Activated naive CD8-positive, alpha-beta T cell treated with anti-CD3 and anti-CD28 coated beads, Interleukin-2, amount 50 U/mL, for 16 hours (primary cell): ENCODE measurements around the gene VMO1.

Experiments
- DNase-seq: peaks from one replicate; pipeline ENCODE4 v3.0.0-alpha.2; 2020; ENCODE audit warnings: low read depth, low spot score

The VMO1 gene

DNA sequence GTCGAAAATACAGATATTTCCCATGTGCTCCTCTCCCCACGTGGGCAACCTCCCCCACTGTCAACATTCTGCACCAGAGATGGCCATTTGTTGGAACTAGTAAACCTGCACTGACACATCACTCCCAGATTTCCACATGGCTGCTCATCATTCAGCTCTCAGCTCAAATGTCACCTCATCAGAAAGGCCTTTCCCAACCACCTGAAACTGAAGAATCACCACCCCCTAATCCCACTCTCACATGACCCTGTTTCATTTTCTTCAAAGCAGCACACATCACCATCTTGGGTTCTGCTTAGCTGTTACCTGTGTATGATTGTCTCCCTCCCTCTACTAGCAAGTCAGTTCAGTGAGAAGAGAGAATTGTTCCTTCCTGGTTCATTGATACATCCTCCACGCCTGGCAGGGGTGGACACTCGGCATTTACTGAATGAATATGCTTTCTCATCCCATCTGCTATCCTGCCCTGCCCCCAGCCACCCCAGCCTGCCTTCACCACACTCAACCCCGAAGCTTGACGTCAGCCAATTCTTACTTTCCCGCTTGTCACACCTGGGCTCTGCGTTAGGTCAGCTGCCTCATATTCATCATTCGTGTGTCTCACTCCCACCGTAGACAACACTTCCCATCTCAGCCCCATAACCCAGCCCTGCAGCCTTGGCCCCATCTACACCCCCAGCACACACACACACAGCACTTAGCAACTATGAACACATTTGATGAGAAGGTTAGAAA, 14.5 kb upstream of the VMO1 start:
- DNase-seq = no peak

DNA sequence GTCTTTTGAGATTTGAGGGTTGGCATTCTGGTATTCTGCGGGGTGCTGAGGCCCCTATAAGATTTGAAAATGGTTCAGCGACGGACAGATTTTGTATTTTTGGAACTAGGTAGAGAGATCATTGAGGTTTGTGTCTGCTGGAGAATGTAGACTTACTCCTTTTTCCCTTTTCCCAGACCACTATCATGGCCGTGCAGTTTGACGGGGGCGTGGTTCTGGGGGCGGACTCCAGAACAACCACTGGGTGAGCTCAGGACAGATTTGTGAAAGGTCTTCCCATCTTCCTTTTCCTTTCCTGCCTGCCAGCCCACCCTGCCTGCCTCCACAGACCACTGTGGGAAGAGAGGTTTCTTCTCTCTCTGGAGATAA, 10.4 kb upstream of the VMO1 start:
- no peak for DNase-seq

DNA sequence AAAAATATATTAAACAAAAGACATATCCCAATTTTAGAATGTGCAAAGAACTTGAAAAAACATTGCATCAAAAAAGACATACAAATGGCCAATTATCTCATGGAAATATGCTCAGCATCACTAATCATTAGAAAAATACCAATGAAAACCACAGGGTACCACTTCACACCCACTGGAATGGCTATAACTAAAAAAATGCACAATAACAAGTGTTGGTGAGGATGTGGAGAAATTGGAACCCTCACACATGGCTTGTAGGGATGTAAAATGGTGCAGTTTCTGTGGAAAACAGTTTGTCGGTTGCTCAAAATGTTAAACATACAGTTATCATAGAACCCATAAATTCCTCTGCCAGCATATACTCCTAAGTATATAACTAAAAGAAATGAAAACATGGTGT, 9.0 kb upstream of the VMO1 start:
- DNase-seq = no peak

DNA sequence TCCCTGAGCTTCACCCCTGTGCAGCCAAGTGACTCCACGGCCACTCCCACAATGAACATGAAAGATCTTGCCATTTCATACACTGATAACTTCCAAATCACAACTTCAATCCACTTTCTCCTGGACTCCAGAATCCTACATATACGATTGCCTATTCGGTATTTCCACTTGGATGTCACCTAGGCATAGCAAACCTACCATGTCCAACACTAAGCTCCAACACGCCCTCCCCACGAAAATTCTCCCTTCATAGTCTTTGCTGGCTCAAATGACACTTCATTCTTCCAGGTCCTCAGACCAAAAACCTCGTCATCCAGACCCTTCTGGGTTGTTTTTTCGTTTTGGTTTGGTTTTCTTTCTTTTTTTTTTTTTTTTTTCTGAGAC, 4.5 kb upstream of the VMO1 start:
- DNase-seq = no peak

DNA sequence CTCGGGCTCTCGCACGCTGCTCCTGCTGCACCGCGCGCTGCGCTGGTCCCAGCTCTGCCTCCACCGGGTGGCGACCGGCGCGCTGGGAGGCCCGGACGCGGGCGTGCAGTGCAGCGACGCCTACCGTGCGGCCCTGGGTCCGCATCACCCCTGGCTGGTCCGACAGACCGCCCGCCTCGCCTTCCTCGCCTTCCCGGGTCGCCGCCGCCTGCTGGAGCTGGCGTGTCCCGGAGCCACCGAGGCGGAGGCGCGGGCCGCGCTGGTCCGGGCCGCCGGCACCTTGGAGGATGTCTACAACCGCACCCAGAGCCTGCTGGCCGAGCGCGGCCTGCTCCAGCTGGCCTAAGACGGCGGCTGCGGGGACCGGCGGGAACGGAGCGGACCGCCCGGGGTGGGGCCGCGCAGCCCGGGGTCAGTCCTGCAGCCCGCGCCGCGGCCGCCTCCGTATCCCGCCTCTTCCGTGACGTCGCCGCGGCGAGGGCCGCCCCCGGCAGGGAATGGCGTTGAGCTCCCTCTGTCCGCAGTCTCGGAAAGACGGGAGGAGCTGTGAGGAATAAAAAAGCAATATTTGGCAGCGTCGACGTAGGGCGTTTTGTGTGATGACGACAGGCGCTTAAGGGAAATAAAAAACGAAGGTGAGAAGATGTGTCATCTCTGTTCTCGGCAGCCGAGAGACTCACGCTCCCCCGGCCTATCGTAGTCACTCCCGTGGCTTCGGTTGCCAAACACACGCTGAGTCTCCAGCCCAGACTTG, 4.0 kb upstream of the VMO1 start:
- DNase-seq = peak; percentile 55

DNA sequence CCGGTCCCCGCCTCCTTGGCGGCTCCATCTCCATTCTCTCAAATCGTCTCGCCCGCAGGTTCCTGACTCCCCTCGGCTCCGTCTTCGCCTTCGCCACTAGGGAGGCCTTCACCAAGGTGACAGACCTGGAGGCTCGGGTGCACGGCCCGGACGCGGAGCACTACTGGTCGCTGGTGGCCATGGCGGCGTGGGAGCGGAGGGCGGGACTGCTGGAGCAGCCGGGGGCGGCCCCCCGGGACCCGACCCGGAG, 3.5 kb upstream of the VMO1 start:
- no peak for DNase-seq

DNA sequence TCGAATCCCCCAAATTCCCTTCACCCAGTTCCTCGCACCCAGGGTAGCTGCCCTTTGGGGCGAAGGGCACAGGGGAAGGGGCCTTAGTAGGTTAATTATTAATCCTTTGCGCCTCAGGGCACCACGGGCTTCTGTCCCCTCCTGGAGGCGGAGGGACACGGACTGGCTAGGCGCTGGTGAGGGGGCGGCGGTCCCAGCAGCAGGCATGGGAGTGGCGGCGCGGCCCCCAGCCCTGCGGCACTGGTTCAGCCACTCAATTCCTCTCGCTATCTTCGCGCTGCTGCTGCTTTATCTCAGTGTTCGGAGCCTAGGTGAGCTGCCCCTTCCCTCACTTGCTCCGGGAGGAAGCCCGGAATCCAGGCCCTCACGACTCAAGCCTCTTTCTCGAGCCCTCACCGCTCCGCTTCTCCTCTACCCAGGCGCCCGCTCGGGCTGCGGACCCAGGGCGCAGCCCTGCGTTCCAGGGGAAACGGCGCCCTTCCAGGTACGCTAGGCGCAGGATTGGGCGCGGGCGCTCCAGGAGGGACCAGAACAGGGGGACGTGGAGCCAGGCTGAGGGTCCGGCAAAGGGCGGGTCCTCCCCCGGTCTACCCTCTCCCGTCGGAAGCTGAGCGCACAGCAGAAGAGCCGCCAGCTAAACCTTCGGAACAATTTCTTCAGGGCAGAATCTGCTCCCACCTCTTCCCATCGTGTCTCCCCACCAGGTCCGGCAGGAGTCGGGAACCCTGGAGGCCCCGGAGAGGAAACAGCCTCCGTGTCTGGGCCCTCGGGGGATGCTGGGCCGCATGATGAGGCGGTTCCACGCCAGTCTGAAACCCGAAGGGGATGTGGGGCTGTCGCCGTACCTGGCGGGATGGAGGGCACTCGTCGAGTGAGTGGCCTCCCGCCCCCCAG, 2.9 kb upstream of the VMO1 start, which contains the start of gene GLTPD2:
Gene GLTPD2 (plus strand): TSS at position 158 of the 894 bp plus-strand sequence. CDS start 48 bp downstream, at position 206.
- DNase-seq = no peak

DNA sequence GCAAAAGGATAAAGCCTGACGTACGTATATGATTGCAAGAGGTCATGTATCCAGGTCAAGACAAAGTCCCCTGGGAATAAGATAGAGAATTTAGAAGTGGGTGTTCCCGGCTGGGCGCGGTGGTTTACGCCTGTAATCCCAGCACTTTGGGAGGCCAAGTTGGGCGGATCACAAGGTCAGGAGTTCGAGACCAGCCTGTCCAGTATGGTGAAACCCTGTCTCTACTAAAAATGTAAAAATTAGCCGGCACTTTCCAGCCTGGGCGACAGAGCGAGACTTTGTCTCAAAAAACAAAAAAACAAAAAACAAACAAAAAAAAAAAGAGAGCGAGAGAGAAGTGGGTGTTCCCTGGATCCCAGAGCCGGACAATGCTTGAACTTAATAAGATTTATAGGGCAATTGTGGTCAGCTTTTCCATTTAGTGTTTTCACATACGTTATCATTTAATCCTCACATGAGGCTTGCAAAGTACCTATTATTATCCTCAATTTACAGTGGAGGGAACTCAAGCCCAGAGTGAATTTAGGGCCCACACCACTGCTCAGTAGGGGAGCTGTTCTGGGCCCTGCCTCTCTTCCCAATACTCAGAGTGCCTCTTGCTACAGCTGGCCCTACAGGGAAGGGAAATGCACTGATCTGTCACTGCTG, 2.1 kb upstream of the VMO1 start:
- DNase-seq = no peak

DNA sequence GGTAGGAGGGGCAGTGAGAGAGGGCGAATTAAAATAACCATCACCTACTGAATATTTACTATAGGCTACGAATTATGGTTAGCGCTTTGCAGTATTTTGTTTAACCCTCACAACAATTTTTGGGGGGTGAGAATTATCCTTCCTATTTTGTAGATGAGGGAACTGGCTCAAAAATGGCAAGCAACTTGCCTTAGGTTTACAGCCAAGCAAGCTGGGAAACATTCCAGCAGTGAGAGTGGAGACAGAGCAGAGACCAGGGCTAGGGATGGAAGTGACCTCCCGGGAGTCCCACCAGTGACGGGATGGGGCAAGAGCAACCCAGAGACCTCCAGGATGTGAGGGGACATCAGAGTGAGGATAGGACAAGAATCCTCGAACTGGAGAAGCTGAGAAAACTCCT, 352 bp upstream of the VMO1 start:
- no peak for DNase-seq

DNA sequence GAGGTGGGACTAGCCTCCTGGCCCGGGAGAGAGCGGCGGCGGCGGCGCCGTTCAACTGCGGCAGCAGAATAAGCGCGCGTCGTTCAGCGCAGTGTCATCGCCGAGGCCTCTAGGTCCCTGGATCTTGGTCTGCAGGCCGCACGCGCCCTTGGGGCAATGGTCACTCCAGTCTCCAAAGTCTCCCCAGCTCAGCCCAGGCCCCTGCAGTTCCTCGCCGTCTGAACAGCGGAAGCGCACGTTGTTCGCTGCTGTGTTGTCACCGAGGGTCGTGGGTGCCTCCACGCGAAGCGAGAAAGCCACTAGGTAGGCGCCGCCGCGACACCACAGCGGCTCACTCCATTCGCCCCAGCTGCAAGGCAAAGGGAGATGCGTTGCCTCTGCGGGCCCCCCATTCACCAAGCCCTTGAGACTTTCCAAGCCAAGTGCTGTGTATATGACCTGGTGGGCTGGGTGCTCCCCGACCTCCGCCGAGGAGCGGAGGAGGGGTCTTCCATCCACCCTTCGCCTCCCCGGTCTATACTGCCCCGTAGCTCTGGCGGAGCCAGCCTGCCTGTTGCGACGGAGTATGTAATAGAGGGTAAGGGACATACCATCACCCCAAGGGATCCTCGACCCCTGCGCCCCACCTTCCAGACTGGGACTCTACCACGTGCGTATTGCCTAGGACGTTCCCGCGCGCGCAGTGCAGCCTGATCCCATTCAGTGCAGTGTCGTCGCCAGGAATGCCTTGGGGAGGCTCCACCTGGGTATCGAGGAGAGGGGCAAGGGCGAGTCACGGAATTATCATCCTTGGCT, 656 bp downstream of the VMO1 start:
- DNase-seq = no peak

DNA sequence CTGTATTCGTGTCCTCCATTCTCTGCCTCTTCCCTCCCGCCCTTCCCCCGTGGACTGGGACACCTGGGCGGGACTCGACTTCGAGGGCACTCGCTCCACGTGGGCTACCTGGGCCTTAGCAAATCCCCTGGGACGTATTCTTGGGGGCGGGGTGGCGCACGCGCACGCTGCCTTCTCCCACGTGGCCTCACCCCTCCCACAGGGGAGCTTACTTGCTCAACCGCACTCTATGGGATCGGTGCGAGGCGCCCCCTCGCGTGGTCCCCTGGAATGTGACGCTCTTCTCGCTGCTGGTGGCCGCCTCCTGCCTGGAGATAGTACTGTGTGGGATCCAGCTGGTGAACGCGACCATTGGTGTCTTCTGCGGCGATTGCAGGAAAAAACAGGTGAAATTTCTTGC, 3.5 kb downstream of the VMO1 start:
- no peak for DNase-seq

DNA sequence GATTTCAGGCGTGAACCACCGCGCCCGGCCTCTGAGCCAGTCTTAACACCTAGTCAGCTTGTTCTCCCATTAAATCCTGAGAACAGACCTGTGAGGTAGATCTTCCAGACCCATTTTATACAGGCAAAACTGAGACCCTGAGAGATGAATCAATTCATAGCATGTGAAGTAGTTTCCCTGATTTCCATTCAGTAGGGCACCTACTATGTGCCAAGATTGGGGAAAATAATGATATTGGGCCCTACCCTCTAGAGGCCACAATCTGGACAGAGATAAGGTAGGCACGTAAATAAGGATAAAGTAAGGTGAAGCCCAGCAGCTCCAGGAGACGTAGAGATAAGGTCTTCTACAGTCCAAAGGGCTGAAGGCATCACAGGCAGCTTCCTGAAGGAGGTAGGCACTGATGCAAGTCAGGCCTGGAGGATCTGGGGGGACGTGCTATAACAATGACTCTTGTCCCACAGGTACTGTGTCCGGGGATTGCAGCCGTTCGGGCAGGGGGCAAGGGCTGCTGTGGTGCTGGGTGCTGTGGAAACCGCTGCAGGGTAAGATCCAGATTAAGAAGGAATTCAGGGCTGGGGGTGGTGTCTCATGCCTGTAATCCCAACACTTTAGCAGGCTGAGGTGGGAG, 5.7 kb downstream of the VMO1 start:
- DNase-seq = no peak

DNA sequence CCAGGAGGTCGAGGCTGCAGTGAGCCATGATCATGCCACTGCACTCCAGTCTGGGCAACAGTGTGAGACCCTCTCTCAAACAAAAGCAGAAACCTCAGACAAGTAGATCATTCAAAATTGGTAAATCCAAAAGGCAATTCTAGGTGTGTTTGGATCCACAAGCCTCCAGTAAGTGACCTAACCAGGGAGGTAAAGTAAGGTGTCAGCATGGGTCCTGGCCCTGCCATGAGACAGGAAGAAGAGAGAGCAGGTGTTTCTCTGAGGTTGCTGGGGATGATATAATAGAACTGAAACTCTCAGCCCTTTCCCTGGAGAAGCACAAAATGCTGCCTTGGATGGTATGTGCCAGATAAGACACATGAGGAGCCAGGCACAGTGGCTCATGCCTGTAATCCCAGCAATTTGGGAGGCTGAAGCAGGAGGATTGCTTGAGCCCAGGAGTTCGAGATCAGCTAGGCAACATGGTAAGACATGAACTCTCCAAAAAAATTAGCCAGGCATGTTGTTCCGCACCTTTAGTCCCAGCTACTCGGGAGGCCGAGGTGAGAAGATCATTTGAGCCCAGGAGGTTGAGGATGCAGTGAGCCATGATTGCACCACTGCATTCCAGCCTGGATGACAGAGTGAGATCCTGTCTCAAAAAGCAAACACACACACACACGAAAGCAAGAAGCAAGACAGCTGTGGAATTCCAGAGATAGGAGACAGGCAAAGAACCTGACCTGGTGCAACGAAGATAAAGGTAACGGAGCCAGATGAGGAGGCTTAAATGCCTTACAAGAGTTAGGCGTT, 8.0 kb downstream of the VMO1 start:
- no peak for DNase-seq

DNA sequence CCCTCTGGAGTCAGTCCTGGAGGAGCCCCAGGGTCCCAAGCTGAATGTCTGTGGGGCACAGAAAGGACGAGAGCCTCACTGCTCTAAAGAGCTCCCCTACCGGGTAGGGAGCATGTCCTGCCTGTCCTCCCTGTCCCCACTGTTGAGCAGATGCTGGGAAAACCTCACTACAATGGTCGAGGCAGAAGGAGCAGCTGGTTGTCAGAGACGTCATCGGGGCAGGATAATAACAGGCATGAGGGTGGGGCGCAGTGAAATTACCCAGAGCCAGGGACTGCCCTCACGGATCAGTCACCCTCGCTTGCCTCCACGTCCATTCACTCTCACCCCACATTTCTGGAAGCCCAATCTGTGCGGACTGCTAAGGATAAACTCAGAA, 13.9 kb downstream of the VMO1 start:
- DNase-seq = no peak

DNA sequence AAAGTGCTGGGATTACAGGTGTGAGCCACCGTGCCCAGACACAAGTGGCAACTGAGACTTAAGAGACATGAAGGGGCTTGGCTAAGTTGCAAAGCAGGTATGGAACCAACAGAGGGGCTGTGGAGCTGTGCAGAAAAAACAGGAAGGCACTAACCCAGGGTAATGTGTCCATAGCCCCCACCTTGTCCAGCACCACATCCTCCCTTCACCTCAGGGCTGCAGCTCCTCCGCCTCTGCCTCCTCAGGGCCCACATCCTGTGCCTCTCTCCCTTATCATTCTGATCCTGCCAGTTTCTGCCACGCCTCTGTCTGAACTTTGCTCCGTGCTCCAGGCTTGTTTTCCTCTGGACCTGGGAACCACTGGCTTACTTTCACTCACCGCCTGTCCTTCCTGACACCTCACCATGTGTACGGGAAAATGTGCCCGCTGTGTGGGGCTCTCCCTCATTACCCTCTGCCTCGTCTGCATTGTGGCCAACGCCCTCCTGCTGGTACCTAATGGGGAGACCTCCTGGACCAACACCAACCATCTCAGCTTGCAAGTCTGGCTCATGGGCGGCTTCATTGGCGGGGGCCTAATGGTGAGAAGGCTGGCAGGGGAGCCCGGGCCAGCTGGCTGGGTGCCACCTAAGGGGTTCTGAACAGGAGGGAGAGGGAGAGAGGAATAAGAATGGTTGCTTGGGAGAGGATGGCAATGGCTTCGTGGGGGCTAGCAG, 14.5 kb downstream of the VMO1 start, which contains the start of gene TM4SF5:
Gene TM4SF5 (plus strand): TSS at position 368 of the 716 bp plus-strand sequence. CDS start 37 bp downstream, at position 405.
- no peak for DNase-seq

DNA sequence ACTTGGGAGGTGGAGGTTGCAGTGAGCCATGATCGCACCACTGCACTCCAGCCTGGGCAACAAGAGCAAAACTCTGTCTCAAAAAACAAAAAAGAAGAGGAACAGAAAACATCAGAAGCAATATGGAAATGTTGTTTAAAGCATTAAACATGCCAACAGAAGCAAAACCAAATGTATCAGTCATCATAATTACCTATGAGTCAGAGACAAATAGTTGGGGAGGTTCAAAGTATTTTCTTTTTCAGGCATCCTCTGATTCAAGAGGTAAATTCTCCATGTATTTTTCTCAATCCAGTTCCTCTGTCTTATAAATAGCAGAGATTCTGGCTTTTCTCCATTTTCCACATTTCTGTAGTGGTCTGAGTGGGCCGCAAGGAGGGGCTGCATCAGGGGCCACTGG, 16.5 kb downstream of the VMO1 start:
- no peak for DNase-seq

DNA sequence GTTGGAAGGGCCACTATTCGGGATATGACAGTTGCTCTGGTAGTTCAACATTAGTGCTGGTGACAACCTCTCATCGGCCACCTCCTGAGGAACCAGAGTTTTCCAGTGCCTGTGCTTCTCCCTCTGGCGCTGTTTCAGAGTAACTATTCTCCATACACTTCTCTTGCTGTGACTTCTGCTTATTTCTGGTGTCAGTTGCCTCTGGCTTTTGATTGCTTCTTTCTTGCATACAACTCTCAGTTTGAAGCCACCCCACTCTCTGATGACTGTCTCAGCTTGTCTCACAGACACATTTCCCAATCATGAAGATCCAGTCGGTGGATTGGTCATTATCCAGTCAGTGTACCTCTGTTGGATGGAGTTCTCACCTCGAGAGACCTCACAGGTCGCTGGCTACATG, 17.9 kb downstream of the VMO1 start:
- no peak for DNase-seq

DNA sequence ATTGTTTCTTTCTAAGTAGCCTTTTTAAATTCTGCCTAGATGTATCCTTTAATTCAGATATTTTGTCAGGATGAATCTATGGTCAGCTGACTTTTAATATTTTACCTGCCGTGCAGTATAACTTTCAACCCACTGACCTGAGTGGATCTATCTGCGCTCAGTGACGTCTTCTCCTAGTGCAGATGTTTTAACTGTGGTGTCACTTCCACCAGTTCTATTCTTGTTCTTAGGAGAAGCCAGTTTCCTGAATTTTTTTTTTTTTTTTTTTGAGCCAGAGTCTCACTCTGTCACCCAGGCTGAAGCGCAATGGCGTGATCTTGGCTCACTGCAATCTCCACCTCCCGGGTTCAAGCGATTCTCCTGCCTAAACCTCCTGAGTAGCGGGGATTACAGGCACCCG, 19.4 kb downstream of the VMO1 start:
- DNase-seq = no peak

DNA sequence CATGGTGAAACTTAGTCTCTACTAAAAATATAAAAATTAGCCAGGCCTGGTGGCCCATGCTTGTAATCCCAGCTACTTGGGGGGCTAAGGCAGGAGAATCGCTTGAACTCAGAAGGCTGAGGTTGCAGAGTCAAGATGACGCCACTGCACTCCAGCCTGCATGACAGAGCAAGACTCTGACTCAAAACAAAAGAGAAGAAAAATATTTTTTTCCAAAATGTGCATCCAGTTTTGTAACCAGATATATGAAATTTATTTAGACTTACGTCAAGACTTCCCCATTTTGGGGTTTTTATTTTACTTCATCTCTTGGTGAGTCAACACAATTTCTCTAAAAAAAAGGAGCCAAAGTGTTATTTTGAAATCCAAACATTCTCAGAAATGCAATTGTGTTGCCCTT, 20.0 kb downstream of the VMO1 start:
- no peak for DNase-seq
